GM19238 (cell line): ENCODE measurements around the gene TPSD1.
"Not testable (repeated sequence)": the region's sequence is repeated elsewhere in the genome, so short reads cannot be mapped to it uniquely, and the experiment has no call there.

Source experiments
- DNase-seq: peaks from one replicate; pipeline ENCODE4 v3.0.0; 2011; ENCODE audit warnings: low spot score; ENCODE audit not compliant: insufficient read length

Gene TPSD1

GRCh38 chr16:1279945-1280589, 24.2 kb downstream of the TPSD1 start:
- DNase-seq = no peak

GRCh38 chr16:1280783-1281182, 24.9 kb downstream of the TPSD1 start:
- no peak for DNase-seq

- DNase-seq = no peak
Observed at GRCh38 chr16:1281517-1281916, 25.6 kb downstream of the TPSD1 start.

GRCh38 chr16:1282324-1282973, 26.6 kb downstream of the TPSD1 start:
- DNase-seq = no peak

GRCh38 chr16:1283296-1283695, 27.4 kb downstream of the TPSD1 start:
- no peak for DNase-seq

GRCh38 chr16:1283996-1284616, 28.2 kb downstream of the TPSD1 start:
- no peak for DNase-seq

- no peak for DNase-seq
Observed at GRCh38 chr16:1285669-1286512, 30.0 kb downstream of the TPSD1 start.

- no peak for DNase-seq
Observed at GRCh38 chr16:1286513-1287094, 30.7 kb downstream of the TPSD1 start.

- DNase-seq = no peak
Observed at GRCh38 chr16:1287982-1288670, 32.3 kb downstream of the TPSD1 start.

- DNase-seq = no peak
Observed at GRCh38 chr16:1288813-1289476, 33.1 kb downstream of the TPSD1 start.

- no peak for DNase-seq
Observed at GRCh38 chr16:1289477-1289866, 33.6 kb downstream of the TPSD1 start.

- no peak for DNase-seq
Observed at GRCh38 chr16:1290063-1290501, 34.2 kb downstream of the TPSD1 start.

GRCh38 chr16:1290860-1291575, 35.1 kb downstream of the TPSD1 start:
- DNase-seq = no peak

GRCh38 chr16:1291576-1291974, 35.7 kb downstream of the TPSD1 start:
- no peak for DNase-seq

GRCh38 chr16:1292208-1292607, 36.3 kb downstream of the TPSD1 start:
- not testable (repeated sequence) for DNase-seq

- not testable (repeated sequence) for DNase-seq
Observed at GRCh38 chr16:1292808-1293207, 36.9 kb downstream of the TPSD1 start.

GRCh38 chr16:1293921-1294656, 38.2 kb downstream of the TPSD1 start:
- no peak for DNase-seq

- DNase-seq = no peak
Observed at GRCh38 chr16:1295465-1295864, 39.6 kb downstream of the TPSD1 start.

- not testable (repeated sequence) for DNase-seq
Observed at GRCh38 chr16:1296688-1297017, 40.8 kb downstream of the TPSD1 start.
